Measurements from ENCODE around the gene GPR68.
"Not testable (repeated sequence)": the region's sequence is repeated elsewhere in the genome, so short reads cannot be mapped to it uniquely, and the experiment has no call there.

GPR68 gene

DNA sequence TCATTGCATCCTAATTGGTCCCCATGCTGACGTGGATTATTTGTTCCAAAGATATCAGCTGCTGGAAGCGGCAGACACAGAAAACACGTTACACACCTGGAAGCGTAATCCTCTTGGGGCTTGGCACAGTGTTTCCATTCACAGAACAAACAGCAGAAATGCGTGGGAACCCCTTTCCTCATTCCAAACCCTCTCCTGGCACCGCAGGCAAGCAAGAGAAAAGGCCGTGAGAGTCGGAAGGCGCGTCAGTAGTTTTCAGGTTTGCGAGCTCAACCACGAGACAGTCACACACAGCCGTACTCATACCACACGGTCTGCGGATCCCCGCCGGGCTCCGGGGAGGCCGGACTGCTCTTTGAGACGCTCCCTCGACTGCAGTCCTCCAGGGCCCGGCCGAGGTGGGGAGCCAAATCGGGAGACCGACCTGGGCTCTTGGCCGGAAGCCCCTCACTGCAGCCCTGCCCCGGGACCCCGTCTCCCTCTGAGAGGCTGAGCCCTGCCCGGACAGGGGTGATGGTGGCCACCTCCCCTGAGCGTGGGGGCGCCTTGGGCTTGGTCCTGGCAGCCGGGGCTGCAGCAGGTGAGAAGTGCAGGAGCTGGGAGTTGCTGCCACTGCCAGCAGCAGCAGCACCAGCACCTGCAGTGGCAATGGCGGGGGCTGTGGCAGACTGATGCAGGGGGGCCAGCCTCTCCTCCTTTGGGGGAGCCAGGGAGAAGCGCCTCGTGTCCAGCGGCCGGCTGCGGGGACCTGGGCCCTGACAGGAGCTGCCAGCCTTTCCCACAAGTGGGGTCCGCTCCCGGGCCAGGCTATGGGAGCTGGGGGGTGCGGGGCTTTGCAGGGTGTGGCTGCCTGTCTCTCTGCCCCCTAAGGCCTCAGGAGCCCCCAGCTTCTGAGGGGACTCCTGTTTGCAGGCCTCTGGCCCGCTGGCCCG, 28.1 kb upstream of the GPR68 start:
- FAIRE-seq: no peak

DNA sequence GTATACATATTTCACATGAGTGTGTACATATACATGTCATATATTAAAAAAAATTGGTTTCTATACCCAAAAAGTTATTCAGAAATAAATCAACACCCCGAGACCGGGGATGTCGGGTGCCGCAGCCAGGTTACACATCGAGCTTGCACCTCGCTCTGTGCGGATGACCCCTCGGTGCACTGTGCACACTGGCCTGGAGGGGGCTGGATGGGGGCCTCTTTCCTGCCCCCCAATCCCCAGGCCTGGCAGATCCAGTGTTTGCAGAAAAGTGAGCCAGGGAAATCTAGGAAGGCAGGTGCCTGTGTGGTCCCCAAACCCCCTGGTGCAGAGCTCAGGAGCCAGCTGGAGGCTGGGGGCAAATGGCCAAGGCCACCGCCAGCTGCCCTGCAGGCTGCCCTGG, 27.1 kb upstream of the GPR68 start:
- no peak for FAIRE-seq

DNA sequence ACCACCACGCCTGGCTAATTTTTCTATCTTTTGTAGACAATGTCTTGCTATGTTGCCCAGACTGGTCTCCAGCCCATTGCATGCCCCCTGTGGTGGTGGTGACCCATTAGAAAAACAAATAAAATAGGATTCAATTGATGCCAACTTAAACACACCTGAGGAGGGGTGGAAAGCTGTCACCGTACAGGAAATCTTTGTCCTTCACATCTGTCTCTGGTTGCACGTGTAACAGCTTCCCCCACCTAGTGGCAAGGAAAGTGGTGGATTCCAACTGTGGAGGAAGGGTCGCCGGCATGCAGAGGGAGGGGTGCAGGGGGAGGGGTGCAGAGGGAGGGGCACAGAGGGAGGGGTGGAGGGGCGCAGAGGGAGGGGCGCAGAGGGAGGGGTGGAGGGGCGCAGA, 26.1 kb upstream of the GPR68 start:
- no peak for FAIRE-seq

DNA sequence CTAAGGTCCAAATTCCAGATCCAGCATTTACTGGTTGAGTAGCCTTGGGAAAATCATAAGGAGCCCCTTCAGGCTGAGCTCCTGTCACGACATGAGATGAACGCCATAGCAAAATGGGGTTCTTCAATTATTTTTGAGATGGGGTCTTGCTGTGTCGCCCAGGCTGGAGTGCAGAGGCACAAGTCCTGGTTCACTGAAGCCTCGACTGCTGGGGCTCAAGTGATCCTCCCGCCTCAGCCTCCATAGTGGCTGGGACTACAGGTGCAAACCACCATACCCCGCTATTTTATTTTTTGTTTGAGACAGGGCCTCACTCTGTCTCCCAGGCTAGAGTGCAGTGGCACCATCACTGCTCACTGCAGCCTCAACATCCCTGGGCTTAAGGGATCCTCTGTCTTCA, 25.7 kb upstream of the GPR68 start:
- FAIRE-seq: no peak

DNA sequence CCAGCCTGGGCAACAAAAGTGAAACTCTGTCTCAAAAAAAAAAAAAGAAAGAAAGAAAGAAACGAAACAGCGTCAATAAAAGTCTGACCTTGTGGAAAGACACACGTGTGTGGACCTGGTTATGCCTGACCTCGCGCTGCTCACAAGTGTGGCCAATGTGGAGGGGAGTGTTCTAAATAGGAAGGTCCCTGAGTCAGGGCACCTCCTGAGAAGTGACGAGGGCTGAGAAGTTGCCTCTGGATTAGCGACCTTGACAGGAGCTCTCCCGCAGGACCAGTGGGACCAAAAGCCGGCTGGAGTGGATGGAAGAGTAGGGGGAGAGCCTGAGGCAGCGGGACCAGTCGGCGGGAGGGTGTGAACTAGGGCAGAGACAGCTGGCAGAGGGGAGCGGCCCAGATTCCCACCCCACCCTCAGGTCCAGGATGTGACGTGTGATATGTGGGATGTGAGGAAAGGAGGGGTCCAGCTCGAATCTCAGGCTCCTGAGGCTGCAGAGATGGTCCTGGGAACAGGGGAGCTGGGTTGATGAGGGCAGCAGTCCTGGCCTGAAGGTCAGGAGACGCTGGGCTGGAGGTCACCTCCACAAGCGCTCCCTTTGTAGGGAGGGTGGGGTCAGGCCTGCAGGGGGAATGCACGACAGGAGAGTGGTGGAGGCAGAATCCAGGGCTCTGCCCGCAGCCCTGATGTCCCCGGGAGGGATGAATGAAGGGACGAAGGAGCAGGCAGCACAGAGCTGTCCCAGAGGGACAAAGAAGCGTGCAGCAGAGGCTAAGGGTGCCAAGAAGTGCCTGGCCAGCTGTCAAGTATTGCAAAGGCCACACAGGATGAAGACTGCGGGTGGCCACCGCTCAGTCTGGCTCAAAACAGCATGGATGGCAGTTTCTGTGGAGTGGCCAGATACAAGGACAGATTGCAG, 24.8 kb upstream of the GPR68 start:
- FAIRE-seq: no peak

DNA sequence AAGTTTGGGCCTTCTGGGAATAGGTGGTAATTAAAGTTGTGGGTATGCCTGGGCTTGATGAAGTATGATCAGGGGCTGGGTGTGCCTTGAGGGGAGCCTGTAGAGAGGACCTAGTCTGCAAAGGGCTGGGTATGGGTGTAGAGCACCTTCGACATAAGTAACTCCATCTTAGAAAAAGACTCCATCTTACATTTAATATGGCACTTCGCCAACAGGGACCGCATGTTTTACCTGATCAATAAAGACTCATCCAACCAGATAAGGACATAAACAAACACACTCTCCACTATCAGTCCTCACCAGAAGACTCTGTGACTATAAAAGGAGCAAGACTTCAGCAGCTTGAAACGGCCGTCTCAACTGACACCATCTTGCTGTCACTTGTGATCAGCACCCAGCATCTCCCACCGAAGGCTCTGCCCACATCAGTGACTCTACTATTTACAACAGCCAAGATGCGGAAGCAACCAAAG, 23.5 kb upstream of the GPR68 start:
- FAIRE-seq: no peak

DNA sequence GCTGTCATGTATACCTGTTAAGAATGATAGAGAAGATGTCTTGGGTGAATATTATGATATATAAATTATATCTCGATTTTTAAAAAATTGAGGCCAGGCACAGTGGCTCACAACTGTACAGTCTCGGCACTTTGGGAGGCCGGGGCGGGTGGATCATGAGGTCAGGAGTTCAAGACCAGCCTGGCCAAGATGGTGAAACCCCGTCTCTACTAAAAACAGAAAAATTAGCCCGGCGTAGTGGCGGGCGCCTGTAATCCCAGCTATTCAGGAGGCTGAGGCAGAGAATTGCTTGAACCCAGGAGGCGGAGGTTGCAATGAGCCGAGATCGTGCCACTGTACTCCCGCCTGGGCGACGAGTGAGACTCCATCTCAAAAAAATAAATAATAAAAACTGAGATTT, 21.8 kb upstream of the GPR68 start:
- FAIRE-seq: not testable (repeated sequence)

DNA sequence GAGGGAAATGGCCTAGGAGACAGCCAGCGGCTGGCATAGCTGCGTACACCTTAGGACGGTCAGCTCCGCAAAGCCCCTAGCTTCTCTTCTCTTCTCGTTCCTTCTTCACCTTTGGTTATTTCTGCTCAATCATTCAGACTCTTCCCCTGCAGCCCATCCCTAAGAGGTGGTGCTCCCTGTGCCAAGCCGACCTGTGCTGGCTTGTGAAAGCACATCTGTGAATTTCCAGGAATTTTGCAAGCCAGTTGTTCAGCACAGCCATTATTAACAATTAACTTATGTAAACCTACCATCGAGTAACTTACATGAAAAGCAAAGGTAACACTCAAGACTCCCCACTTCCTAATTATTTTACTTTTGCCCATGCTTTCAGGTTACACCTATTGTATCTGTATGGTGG, 20.9 kb upstream of the GPR68 start:
- FAIRE-seq: no peak

DNA sequence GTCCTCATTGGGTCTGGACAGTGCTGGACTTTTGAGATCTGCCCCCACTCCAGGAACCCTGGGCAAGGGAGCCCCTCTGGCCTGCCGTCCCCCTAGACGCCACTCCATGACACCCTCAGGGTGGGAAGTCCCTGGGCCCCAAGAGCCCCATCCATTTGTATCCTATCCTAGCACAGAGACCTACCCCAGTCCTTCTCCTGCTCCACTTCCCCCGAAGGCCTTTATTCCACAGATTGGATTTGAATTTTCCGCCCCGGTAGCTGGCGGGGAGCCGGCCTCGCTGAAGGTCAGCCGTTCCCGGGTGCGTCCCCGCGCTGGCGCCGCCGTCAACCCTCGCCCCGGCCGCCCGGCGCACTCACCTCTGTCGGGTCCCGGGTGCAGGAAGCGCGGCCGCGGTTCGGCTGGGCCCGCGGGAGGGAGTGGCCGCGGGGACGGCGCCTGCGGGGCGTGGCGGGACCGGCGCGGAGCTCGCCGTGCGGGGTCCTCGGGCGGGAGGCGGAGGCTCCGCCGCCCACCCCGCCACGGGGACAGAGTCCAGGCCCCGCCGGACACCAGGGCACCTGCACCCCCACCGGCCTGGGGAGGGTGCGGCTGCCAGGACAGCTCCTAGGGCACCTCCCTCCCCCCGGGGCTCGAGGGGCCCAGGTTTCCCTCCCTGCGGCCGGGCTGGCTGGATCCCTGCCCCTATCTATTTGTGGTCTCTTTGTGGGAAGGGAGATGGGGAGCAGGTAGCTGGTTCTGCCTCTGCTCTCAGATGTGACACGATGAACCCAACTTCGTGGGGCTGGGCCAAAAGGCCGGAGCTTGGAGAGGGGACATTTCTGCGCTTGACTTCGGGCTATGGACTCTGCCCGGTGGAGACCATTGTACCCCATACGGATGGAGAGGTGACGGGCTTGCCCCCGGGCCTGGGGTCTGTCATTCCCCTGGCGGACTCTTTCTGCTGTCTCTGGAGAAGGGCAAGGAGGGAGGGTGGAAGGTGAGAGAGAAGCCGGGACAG, 19.9 kb upstream of the GPR68 start:
- no peak for FAIRE-seq

DNA sequence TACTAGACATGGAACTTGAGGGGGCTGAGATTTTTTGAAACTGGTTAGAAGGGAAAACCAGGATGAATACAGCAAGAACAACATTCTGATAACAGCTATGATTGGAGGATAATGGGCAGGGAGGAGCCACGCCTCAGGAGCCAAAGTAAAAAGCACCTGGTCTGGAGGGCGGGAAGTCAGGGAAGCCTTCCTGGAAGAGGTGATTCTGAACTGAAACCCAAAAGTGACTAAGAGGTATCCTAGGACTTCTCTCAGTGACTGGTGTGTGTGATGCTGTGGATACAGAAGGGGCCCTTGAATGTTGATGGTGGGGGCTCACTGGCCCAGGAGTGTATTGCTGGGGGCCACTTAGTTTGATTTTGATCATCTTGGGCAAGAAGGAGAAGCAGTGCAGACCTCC, 18.8 kb upstream of the GPR68 start:
- no peak for FAIRE-seq

DNA sequence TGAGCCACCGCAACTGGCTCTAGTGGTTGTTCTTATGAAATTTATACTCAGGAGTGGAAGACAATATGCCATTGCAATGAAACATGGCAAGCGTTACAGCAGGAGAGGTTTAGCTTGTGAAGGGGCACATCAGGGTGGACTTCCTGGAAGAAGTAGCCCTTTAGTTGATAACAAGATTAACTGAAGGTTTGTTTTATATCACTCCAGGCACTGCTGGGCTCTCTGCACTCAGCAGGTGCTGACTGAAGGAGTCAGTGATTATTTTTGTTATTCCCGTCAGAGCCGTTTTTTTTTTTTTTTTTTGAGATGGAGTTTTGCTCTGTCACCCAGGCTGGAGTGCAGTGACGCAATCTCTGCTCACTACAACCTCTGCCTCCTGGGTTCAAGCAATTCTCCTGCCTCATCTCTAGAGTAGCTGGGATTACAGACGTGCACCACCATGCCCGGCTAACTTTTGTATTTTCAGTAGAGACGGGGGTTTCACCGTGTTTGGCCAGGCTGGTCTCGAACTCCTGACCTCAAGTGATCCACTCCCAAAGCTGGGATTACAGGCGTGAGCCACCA, 17.6 kb upstream of the GPR68 start:
- no peak for FAIRE-seq

DNA sequence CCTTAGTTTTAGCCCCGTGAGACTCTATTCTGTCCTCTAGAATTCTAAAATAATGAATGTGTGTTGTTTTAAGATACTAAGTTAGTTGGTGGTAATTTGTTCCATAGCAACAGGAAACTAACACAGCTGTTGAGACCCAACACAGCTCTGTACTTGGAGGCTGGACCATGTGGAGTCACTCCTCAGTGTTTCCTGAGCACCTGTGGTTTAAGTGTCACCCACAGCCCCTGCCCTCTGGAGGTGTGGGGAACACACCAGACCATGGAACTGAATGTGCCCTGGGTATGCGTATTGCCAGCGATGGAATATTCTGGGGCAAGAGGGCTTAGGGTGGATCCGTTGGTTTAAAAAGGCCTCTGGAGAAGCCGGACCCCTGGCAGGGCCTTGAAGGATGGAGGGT, 16.6 kb upstream of the GPR68 start:
- FAIRE-seq: no peak

DNA sequence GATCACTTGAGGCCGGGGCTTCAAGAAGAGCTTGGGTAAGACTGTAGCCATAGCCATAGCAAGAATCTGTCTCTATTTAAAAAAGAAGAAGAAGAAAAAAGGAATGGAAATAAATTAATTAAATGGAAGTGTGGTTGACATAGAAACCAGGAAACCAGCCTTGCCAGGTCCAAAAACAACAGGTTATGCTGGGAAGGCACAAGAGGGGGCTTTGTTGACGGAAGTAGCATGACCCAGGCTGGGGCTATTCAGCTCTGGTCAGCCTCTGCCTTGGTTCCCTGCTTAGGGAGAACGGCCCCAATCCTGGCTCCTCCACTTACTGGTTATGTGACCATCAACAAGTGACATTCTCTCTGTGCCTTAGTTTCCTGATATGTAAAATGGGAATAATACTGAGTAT, 14.4 kb upstream of the GPR68 start:
- FAIRE-seq: no peak

DNA sequence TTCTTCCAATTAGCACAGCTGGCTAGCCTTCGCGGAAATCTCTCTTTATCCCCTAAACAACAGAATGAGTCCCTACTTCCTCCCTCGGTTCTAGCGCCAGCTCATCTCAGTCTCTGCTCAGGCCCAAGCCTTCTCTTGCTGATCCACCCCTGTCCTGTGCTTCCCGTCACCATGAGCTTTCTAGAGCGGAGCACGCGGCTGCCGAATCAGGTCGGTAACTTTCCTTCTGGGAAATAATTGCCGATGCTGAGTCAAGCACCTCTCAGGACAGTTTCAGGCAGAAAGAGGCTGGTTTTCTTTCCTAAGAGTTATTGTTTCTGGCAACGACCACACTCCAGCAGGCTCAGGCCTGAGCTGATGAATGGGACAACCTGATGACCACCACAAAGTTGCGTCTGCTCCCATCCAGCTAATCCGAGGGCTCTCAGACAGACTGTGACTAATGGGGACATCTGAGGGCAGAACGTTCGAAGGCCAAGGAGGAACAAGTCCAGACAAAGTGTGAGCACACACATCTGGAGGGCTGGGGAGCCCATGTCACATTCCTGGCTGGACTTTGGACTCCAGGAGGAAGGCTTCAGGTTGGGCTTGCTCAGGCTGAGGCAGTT, 13.6 kb upstream of the GPR68 start:
- FAIRE-seq: no peak

DNA sequence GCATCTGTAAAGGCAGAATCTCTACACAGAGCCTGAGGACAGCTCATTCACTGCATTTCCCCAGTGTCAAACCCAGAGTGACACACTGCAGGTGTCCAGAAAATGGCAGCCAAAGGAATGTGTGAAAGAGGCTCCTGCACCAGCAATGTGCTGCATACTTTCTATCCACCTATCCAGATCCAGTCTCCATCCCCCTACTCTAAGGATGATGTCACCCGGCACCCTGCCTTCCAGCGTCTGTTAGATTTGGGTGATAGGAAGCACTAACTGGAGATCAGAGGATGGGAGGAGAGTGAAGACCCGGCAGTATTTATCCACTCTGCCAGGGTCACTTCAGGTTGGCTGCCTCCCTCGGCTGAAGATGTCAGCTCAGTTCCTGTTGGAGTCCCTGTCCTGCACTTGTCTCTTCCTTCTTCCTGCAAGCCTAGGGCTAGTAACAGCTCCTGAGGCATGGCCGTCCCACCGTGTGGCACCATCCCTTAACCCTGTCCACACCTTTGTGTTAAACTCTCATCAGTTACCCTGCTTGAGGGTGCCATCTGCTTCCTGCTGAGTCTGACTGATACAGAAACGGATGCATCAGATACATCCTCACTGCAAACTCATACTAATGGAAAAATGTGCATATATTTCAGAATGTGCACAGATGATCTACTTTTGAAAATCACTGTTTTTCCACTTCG, 13.0 kb upstream of the GPR68 start:
- no peak for FAIRE-seq

DNA sequence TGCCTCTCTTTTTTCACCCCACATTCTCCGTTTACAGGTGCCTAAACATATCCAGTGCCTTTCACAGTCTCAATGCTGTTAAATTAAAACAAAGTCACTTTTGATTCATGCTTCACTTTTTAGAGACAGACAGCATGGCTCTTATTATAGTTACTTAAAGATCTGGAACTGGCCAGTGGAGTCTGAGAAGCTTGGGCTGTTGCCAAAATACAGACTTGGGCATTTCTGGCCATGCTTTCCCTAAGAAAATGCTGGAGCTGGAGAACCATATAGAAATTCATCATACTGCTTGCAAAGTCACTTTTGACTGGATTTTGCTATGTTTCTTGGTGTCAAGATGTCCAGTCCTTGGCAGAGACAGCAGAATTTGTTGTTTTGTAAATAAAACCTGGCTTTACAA, 12.2 kb upstream of the GPR68 start:
- no peak for FAIRE-seq

DNA sequence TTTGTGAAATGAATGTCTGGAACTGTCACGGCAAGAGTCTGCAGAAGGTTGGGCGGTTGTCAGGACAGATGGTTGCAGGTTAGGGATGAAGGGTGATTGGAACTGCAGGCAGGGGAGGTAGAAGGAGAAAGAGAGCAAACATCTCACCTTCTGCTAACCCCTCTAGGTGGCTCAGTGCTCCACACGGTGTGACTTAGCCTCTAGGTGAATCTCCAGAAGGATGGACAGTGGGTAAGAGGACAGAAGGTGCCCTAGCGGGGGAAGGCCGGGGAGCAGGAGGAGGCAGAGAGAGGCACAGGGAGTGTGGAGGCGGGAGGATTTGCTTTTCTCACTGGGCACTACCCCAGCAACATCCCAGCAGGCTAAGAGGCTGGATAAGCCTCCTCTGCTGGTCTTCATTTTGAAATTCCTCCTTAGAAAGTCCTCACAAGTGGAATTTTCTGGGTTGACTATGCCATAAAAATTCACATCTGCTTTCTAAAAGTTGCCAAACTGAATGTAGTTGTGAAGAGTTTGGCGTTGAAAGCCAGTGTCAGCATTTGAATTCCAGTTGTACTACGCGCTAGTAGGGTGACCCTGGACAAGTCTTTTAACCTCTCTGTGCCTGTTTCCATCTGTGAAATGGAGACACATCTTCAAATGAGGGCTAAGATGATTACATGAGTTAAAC, 10.7 kb upstream of the GPR68 start:
- FAIRE-seq: no peak

DNA sequence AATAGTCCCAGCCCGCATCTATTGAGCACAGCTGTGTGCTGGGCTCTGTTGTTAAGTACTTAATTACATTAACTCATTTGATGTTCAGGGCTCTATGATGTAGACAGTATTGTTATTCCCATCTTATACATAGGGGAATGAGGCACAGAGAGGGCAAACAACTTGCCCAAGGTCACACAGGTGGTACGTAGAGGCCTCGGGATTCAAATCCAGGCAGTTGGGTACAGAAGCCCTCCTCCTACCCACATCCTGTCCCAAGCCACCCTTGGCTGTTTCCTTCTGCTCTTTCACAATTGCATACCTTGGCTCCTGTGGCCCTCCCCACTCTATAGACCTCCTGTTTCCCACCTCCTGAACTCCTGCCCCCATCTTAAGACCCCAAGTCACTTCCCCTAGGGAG, 10.0 kb upstream of the GPR68 start:
- FAIRE-seq: no peak

DNA sequence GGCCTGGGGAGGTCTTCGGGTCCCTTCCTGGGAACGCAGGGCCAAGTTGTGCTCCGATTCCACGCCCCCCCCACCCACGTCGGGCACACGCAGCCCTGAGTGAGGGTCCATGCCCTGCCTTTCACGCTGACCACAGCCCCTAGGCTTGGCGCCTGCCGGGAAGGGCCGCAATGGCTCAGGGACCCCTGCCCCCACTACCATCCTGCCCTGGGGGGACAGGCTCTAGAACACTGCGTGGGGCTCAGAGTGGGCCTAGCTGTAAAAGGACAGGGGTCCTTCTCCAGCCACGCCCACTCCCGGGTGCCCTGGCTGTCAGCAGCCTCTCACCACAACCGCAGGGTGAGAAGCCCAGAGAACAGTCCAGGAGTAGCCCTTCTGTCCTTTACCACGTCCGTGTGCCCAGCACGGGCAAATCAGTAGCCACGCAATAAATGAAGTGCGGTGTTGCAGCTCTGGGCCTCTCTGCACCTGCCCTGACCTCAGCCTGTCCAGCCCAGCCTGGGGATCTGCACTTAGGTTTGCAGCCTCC, 9.4 kb upstream of the GPR68 start:
- FAIRE-seq: no peak
